NOMO-1 treated with dmso at 0.1 percent for 144 hours (cell line): ENCODE results near the gene BAK1.
"Not testable (repeated sequence)": the region's sequence is repeated elsewhere in the genome, so short reads cannot be mapped to it uniquely, and the experiment has no call there.

Experiments
- DNase-seq: peaks from one replicate; lab custom pipeline; 2025; ENCODE audit not compliant: unreplicated experiment; lab: John Stamatoyannopoulos, UW

Gene BAK1

DNA sequence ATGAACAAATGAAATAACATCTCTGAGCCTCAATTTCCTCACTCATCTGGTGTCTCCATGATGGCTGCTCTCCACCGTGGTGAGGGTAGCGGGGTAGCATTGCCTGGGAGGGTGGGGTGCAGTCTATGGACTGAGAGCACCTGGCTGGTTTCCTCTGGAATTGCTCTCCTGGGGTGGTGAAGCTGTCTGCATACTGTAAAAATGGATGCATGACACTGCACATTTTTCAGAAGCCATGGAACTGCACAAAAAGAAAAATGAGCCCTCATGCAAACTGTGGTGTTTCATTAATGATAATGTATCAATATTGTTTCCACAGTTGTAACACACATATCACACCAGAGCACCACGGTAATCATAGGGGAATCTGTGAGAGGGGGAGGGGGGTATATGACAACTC lies 28.9 kb upstream of the BAK1 start:
- no peak for DNase-seq

GRCh38 chr6:33607784-33608161 lies 27.7 kb upstream of the BAK1 start:
- DNase-seq, result no peak

DNA sequence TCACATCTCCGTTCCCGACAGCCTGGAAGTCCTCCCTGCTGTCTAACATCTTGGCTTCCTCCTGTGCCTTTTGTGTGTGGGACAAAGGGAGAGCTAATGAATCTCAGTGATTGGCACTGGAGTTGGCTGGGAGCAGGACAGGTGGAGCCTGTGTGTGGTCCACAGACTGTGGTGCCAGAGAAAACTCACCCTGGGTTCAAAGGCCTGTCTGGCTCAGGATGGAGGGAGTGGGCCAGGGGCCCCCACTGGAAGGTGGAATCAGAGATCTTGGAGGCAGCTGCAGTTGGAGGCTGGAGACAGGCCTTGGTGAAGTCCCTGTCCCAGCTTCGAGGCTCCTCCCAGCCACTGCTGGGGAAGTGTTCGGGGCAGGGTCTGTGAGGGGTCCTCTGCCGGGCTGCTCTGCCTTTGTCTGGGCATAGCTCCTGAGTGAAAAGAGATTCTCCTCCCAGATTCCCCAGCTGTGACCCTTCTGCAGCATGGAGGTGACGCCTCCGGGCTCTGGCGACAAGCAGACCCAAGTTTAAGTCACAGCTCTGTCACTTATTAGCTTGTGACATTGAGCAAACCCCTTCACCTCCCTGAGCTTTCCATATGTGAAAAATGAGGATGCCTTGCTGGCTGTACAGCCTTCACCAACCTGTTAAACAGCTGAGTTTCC lies 27.2 kb upstream of the BAK1 start:
- DNase-seq, result no peak

DNA sequence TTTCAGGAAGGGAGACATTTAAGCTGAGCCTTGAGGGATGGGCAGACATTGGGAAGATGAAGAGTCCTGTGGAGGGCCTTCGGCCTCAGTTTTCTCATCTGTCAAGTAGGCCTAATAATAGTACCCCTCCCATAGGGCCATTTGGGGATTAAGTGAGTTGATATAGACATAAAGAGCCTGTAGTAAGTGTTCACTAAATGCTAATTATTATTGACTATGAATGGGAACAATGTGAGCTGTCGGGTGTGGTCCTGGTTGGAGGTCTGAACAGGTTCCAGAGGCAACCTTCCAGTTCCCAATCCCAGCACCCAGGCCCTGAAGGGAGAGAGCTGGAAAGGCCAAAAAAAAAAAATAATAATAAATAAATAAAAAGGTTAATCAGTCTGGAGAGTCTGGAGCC lies 26.6 kb upstream of the BAK1 start:
- no peak for DNase-seq

- DNase-seq, result no peak
Measured at GRCh38 chr6:33604941-33605854, 25.1 kb upstream of the BAK1 start.

- no peak for DNase-seq
Measured at GRCh38 chr6:33602180-33602579, 22.1 kb upstream of the BAK1 start.

DNA sequence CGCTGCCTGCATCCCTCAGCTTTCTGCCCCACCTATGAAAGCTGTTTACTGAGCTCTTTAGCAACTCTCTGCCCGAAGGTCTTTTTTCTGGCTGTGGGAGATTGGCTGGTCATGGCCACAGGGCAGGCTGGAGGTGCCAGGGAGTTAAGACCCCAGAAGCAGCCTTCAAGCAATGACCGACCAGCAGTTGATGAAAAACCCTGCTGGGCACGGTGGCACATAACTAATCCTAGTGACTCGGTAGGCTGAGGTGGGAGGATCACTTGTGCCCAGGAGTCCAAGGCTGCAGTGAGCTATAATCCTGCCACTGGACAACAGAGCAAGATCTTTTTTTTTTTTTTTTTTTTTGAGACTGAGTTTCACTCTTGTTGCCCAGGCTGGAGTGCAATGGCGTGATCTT lies 20.7 kb upstream of the BAK1 start:
- DNase-seq, result no peak

DNA sequence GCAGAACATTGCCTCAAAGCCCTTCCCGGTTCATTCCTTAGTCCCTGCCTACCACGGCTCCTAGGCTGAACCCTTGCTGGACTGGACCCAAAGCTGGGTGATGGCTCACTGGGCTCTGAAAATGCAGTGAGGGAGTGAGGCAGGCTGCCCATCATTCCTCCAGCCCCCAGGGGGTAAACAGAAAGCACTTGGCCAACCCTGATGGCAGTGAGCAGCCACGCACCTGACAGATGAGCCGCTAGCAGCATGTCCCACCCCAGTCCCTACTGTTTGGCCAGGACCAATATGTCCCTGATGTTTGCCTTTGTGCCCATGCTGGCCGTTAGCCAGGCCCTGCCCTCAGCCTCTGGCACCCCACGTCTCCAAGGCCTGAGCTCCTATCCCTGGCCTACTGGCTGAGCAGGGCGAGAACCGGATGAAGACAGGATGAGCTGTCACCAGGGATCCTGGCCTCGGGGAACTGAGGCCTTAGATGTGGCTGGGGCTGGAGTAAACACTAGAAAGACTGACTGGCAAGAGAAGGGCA lies 19.4 kb upstream of the BAK1 start:
- no peak for DNase-seq

GRCh38 chr6:33597551-33598322 lies 17.7 kb upstream of the BAK1 start:
- no peak for DNase-seq

- DNase-seq, result not testable (repeated sequence)
Measured at GRCh38 chr6:33596894-33597293, 16.8 kb upstream of the BAK1 start.

GRCh38 chr6:33595001-33595846 lies 15.1 kb upstream of the BAK1 start:
- DNase-seq, result no peak

GRCh38 chr6:33593414-33593727 lies 13.3 kb upstream of the BAK1 start:
- no peak for DNase-seq

DNA sequence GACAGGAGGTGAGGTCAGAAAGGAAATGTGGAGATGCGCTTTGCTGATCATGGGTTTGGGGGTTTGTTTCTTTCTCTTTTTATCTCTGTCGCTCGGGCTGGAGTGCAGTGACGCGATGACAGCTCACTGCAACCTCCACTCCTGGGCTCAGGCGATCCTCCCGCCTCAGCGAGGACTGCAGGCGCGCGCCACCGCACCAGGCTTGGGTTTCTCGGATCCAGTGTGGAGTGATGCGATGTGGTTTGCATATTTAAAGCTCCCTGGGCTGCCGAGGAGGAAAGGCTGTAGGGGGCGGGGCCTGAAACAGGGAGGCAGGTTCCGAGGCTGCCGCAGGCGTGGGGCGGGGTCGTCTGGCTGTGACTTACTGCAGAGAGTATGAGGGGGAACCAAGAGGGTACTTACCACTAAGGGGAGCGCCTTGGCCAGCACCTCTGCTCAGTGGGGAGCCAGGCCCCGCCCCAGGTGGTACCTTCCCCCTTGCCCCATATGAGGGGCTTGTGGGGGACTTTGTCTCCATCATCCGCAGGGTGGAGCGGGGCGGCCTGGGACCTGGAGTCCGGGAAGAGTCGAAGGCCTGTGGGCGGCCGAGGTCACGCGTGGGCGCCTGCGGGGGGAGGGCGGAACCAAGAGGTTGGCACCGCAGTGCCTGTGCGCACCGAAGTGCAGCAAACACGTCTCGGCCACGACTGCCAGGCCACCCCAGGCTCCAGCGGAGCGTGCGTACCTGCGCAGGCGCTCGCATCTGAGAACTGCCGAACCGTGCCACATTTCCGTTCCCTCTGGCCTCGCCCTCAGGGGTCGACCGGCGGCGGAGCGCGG lies 12.7 kb upstream of the BAK1 start:
- no peak for DNase-seq

DNA sequence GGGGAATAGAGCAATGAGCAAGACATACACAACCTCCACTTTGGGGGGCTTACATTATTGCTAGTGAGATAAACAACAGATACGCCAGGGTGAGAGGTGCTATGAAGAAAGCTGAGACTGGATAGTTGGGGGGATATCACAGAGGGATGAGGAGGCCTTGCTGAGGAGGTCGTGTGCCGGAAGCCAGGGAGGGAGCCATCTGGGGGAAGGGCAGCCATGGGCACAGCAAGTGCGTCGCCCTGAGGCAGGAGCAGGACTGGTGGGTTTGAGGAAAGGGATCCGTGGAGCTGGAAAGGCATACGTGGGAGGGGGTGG lies 12.2 kb upstream of the BAK1 start:
- no peak for DNase-seq

DNA sequence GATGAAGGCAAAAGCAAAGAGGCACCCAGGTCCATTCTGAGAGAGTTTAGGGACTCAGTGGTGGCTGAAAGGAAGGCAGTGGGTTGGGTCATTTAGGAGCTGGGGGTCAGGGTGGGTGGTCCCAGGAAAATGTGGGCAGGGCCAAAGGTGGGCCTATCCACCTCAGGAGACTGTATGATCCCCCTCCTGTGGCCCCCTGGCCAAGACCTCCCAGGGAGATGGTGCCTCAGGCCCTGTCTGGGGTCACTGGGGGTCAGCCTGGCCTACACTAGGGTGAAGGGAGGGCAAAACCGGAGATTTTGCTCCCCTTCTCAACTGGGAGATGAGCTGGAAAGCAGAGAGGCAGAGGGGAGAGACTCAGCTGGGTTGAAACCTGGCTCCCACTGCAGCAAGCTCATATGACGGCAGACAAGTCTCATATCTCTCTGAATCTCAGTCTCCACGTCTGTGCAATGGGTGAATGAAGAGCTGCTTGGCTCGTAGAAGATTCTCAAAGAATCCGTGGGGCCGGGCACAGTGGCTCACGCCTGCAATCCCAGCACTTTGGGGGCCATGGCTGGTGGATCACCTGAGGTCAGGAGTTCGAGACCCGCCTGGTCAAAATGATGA lies 11.5 kb upstream of the BAK1 start:
- no peak for DNase-seq

DNA sequence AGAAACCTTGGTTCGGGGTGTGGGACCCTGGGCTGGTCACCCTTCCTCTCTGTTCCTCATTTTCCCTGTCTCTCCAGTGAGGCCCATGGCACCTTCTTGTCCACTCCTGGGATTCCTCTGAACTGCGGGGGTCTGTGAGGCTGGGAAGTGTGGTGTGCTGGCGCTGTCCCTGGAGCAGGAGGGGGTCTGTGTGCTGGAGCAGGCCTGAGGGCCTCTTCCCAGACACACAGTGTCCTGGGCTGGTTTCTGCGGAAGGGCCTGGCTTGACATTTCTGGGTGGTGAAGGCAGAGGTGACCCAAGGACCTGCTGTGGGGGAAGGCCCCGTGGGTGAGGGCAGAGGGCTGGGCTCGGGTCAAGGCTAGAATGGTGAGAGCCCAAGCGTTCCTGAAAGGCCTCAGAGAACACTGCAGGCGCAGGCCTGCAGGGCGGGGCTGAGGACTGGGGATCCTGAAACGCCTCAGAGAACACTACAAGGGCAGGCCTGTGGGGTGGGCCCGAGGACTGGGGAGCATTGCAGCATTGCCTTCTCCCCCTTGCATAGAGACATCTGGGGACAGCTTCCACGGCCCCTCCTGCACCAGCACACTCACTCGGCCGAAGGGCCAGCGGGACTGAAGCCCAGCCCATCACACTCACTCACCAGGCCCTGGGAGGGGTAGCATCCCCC lies 10.6 kb upstream of the BAK1 start:
- no peak for DNase-seq

- DNase-seq, result no peak
Measured at GRCh38 chr6:33589731-33590530, 9.9 kb upstream of the BAK1 start.

DNA sequence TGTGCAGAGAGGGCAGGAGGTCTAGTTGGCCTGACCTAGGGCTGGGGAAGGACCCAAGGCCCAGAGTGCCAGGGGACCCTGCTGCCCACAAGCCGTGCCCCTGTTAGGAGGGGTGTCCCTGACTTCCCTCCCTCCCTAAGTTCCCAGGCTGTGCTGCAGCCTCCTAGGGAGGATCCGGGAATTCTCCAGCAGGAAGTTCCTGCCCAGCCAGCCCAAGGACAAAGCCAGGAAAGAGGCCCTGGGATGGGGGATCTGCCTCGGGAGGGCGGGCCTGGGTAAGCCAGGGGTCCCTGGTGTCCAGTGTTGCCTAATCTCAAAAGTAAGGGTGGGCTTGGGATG lies 9.3 kb upstream of the BAK1 start:
- DNase-seq, result no peak

DNA sequence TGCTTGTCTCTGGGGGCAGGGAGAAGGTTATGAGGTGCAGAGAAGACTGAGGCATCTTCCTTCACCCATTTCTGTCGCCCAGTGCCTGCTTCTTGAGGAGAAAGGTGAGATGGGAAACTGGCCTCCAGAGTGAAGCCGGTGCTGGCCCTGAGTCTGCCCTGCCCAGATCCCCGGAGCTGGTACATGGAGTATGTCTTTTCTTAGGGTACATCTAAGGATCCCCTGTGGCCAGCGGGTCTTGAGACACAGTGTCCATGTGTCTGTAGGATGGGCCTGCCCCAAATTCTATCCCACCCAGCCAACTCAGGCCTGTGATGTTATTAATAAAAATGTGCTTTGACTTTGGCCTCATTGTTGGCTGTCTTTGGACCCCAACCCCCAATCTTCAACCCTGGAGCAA lies 8.8 kb upstream of the BAK1 start:
- DNase-seq, result no peak
